ENCODE measurements around the gene G6PC3.

Gene G6PC3

GRCh38 chr17:44065668-44066203, 4.8 kb upstream of the G6PC3 start:
- H3K27me3 Mint-ChIP-seq: no peaks in the 10 kb centered on the region
- DNase-seq (ENCODE audit: low spot score in 2 of 2) (no peak), ATAC-seq (replicated peaks; ENCODE audit: extremely low read depth, poor library complexity, severe bottlenecking) (no peak)
- H3K4me1 Mint-ChIP-seq: peaks cover 45% of the 10 kb centered on the region
- H3K36me3 Mint-ChIP-seq (ENCODE audit: insufficient read depth): peaks cover 23% of the 10 kb centered on the region
- peak overlapping the region; percentile 87 for H3K4me3 Mint-ChIP-seq
- H3K27ac Mint-ChIP-seq (ENCODE audit: low read depth): peak overlapping the region; percentile 87
- H3K9me3 Mint-ChIP-seq: no peaks in the 10 kb centered on the region

- Mint-ChIP-seq H3K27me3 (no peaks in the 10 kb centered on the region), H3K9me3 (no peaks in the 10 kb centered on the region), H3K4me3 (peak within 1 kb of the TSS; percentile 87), H3K27ac (ENCODE audit: low read depth) (peak within 1 kb of the TSS; percentile 87), H3K4me1 (peaks cover 48% of the 10 kb centered on the region), H3K36me3 (ENCODE audit: insufficient read depth) (peaks cover 21% of the 10 kb centered on the region)
- DNase-seq (ENCODE audit: low spot score in 2 of 2) (peak; percentile 83), ATAC-seq (replicated peaks; ENCODE audit: extremely low read depth, poor library complexity, severe bottlenecking) (peak; percentile 83)
Measured at GRCh38 chr17:44066204-44066930, 4.2 kb upstream of the G6PC3 start, which contains the start of gene LSM12. Gene LSM12 (minus strand): TSS chr17:44066671. CDS start chr17:44066587, 84 bp downstream.

DNA sequence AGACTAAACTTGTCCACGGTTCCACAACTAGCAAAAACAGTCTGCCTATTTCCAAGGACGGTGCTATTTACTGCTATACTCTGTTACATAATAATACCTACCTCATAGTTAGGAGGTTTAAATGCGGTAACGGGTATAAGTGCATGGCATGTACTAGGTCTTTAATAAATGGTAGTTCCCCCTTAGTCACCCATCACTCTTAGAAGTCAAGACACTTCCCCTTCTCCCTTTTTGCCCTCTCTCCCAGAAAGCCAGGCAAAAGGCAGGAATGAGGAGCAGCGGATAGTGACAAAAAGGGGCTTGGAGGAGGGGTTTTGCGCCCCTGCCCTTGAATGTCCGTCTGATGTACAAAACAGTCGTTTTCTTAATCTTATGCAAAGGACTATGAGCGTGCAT, 3.0 kb upstream of the G6PC3 start:
- DNase-seq (ENCODE audit: low spot score in 2 of 2) (no peak), ATAC-seq (replicated peaks; ENCODE audit: extremely low read depth, poor library complexity, severe bottlenecking) (no peak)
- Mint-ChIP-seq H3K27me3 (no peaks in the 10 kb centered on the region), H3K36me3 (ENCODE audit: insufficient read depth) (peaks cover 18% of the 10 kb centered on the region), H3K4me1 (peaks cover 53% of the 10 kb centered on the region), H3K4me3 (peak overlapping the region; percentile 87), H3K27ac (ENCODE audit: low read depth) (peak overlapping the region; percentile 87), H3K9me3 (no peaks in the 10 kb centered on the region)

DNA sequence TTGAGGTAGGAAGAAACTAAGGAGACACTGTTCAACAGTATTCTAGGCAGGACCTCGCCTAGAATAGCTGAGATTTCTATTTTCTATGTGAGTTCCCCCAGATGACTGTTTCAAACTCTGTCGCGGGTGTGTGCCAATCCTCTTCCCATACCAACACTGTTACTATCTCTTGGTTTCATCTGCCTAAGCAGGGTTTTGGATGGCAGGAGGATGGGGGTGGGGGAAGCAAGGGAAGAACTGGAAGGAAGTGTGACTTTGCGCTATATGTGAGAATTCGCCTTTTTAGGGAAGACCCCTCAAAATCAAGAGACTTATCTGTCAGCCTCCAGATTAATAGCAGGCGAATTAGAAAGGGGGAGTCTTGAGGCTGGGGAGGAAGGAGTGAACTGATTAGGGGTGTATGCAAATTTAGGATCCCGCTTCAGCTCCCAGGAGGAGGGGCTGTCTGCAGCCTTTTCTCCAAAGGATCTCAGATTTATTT, 521 bp upstream of the G6PC3 start:
- H3K36me3 Mint-ChIP-seq (ENCODE audit: insufficient read depth): peaks cover 13% of the 10 kb centered on the region
- no peak for ATAC-seq (replicated peaks; ENCODE audit: extremely low read depth, poor library complexity, severe bottlenecking)
- peak overlapping the region; percentile 89 for H3K4me3 Mint-ChIP-seq
- H3K27me3 Mint-ChIP-seq: no peaks in the 10 kb centered on the region
- peaks cover 45% of the 10 kb centered on the region for H3K4me1 Mint-ChIP-seq
- peak overlapping the region; percentile 94 for H3K27ac Mint-ChIP-seq (ENCODE audit: low read depth)
- DNase-seq (ENCODE audit: low spot score in 2 of 2): no peak
- no peaks in the 10 kb centered on the region for H3K9me3 Mint-ChIP-seq

- Mint-ChIP-seq H3K36me3 (ENCODE audit: insufficient read depth) (peaks cover 10% of the 10 kb centered on the region), H3K27ac (ENCODE audit: low read depth) (peak overlapping the region; percentile 94), H3K4me3 (peak overlapping the region; percentile 89), H3K9me3 (no peaks in the 10 kb centered on the region), H3K4me1 (peaks cover 37% of the 10 kb centered on the region), H3K27me3 (no peaks in the 10 kb centered on the region)
- DNase-seq (ENCODE audit: low spot score in 2 of 2) (no peak), ATAC-seq (replicated peaks; ENCODE audit: extremely low read depth, poor library complexity, severe bottlenecking) (no peak)
Measured at GRCh38 chr17:44071198-44071520, 624 bp downstream of the G6PC3 start.

DNA sequence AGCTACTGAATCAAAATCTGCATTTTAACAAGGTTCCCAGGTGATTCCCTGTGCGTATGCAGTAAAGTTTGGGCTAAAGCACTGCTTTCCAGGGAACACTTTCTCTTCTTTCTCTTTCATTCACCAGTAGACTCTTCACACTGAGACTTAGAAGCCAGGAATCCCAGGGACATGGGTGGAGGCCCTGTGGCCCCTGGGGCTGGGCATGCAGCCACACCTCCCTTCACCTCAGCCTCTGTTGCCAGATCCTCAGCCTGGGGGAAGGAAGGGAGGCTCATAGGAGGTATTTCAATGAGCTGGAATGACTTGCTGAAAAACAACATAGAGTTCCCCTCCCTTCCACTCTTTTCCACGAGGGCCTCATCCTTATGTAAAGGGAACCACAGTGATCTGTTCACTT, 1.2 kb downstream of the G6PC3 start:
- peak overlapping the region; percentile 89 for H3K4me3 Mint-ChIP-seq
- peak overlapping the region; percentile 94 for H3K27ac Mint-ChIP-seq (ENCODE audit: low read depth)
- H3K9me3 Mint-ChIP-seq: no peaks in the 10 kb centered on the region
- peaks cover 32% of the 10 kb centered on the region for H3K4me1 Mint-ChIP-seq
- no peaks in the 10 kb centered on the region for H3K27me3 Mint-ChIP-seq
- ATAC-seq (replicated peaks; ENCODE audit: extremely low read depth, poor library complexity, severe bottlenecking): no peak
- no peak for DNase-seq (ENCODE audit: low spot score in 2 of 2)
- H3K36me3 Mint-ChIP-seq (ENCODE audit: insufficient read depth): peaks cover 10% of the 10 kb centered on the region

- DNase-seq (ENCODE audit: low spot score in 2 of 2) (no peak), ATAC-seq (replicated peaks; ENCODE audit: extremely low read depth, poor library complexity, severe bottlenecking) (no peak)
- Mint-ChIP-seq H3K36me3 (ENCODE audit: insufficient read depth) (peaks cover 22% of the 10 kb centered on the region), H3K4me3 (no peak overlapping the region), H3K4me1 (peaks cover 30% of the 10 kb centered on the region), H3K27me3 (no peaks in the 10 kb centered on the region), H3K9me3 (no peaks in the 10 kb centered on the region), H3K27ac (ENCODE audit: low read depth) (peak overlapping the region; percentile 46)
Measured at GRCh38 chr17:44074231-44074910, 3.8 kb downstream of the G6PC3 start.

DNA sequence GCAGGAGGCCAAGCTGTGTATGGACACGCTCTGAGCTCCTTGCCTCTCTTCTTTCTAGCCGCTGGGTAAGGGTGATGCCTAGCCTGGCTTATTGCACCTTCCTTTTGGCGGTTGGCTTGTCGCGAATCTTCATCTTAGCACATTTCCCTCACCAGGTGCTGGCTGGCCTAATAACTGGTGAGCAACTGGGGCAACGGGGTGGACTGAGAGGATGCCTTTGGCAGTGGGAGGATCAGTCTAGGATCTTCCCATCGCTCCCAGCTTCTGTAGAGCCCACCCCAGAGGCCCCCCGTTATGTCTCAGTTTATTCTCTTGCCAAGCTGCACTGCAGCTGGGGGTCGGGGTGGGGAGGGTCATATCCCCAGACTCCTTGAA, 4.4 kb downstream of the G6PC3 start:
- Mint-ChIP-seq H3K36me3 (ENCODE audit: insufficient read depth) (peaks cover 24% of the 10 kb centered on the region), H3K4me3 (no peak overlapping the region), H3K27ac (ENCODE audit: low read depth) (peak overlapping the region; percentile 47), H3K4me1 (peaks cover 28% of the 10 kb centered on the region), H3K9me3 (no peaks in the 10 kb centered on the region), H3K27me3 (no peaks in the 10 kb centered on the region)
- DNase-seq (ENCODE audit: low spot score in 2 of 2): no peak
- ATAC-seq (replicated peaks; ENCODE audit: extremely low read depth, poor library complexity, severe bottlenecking): no peak

- no peaks in the 10 kb centered on the region for H3K9me3 Mint-ChIP-seq
- H3K27me3 Mint-ChIP-seq: no peaks in the 10 kb centered on the region
- peaks cover 25% of the 10 kb centered on the region for H3K36me3 Mint-ChIP-seq (ENCODE audit: insufficient read depth)
- H3K4me1 Mint-ChIP-seq: peaks cover 21% of the 10 kb centered on the region
- ATAC-seq (replicated peaks; ENCODE audit: extremely low read depth, poor library complexity, severe bottlenecking): no peak
- H3K4me3 Mint-ChIP-seq: no peak overlapping the region
- DNase-seq (ENCODE audit: low spot score in 2 of 2): no peak
- peak overlapping the region; percentile 47 for H3K27ac Mint-ChIP-seq (ENCODE audit: low read depth)
Measured at GRCh38 chr17:44075598-44076293, 5.2 kb downstream of the G6PC3 start.

- ATAC-seq (replicated peaks; ENCODE audit: extremely low read depth, poor library complexity, severe bottlenecking): no peak
- no peak overlapping the region for H3K4me3 Mint-ChIP-seq
- DNase-seq (ENCODE audit: low spot score in 2 of 2): no peak
- peaks cover 9% of the 10 kb centered on the region for H3K4me1 Mint-ChIP-seq
- peaks cover 23% of the 10 kb centered on the region for H3K36me3 Mint-ChIP-seq (ENCODE audit: insufficient read depth)
- H3K27me3 Mint-ChIP-seq: no peaks in the 10 kb centered on the region
- H3K27ac Mint-ChIP-seq (ENCODE audit: low read depth): no peak overlapping the region
- no peaks in the 10 kb centered on the region for H3K9me3 Mint-ChIP-seq
Measured at GRCh38 chr17:44076716-44077594, 6.4 kb downstream of the G6PC3 start.

GRCh38 chr17:44077595-44077909, 7.0 kb downstream of the G6PC3 start:
- Mint-ChIP-seq H3K27me3 (no peaks in the 10 kb centered on the region), H3K4me3 (peak overlapping the region; percentile 25), H3K27ac (ENCODE audit: low read depth) (no peak overlapping the region), H3K9me3 (no peaks in the 10 kb centered on the region), H3K4me1 (peaks cover 6% of the 10 kb centered on the region), H3K36me3 (ENCODE audit: insufficient read depth) (peaks cover 27% of the 10 kb centered on the region)
- DNase-seq (ENCODE audit: low spot score in 2 of 2) (no peak), ATAC-seq (replicated peaks; ENCODE audit: extremely low read depth, poor library complexity, severe bottlenecking) (no peak)

DNA sequence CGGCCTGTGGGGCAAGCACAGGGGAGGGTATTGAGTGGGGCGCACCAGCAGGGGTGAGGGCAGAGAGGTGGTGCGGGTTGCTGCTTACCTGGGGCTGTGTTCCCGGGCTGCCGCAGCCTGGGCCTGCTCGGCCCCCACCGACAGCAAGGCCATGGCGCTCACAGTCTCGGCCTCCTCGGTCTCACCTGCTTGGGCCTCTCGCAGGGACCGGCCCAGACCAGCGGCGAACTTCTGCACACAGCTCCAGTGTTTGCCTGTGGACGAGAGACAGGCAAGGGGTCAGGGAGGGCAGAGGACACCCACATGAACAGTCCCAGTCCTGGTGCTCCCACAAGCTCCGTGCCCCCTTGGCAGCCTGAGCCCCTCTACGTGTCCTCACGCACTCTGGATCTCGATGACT, 7.9 kb downstream of the G6PC3 start:
- Mint-ChIP-seq H3K36me3 (ENCODE audit: insufficient read depth) (peaks cover 31% of the 10 kb centered on the region), H3K27ac (ENCODE audit: low read depth) (no peak overlapping the region), H3K4me1 (no peaks in the 10 kb centered on the region), H3K4me3 (no peak overlapping the region), H3K9me3 (no peaks in the 10 kb centered on the region), H3K27me3 (no peaks in the 10 kb centered on the region)
- ATAC-seq (replicated peaks; ENCODE audit: extremely low read depth, poor library complexity, severe bottlenecking) (no peak), DNase-seq (ENCODE audit: low spot score in 2 of 2) (no peak)

All from central memory CD8-positive, alpha-beta T cell (primary cell).